HCT116 (cell line): ENCODE results near the gene ANKLE1.

Experiments used
- CEBPB ChIP-seq: IDR thresholded peaks from 2 replicates; pipeline ENCODE4 v1.6.1; 2012; ENCODE audit warnings: low read depth
- EZH2 ChIP-seq: fragments of 200-600 bp; sonication (generic); IDR thresholded peaks from 2 replicates; pipeline ENCODE4 v1.6.1; 2017; ENCODE audit warnings: antibody characterized with exemption, mixed run types
- POLR2A ChIP-seq: IDR thresholded peaks from 2 replicates; pipeline ENCODE4 v1.7.0; 2011; ENCODE audit warnings: borderline replicate concordance; ENCODE audit not compliant: insufficient read depth, insufficient read length; ENCODE audit errors: extremely low read depth
- POLR2AphosphoS5 ChIP-seq: IDR thresholded peaks from 2 replicates; pipeline ENCODE4 v1.6.1; 2011; ENCODE audit warnings: mild to moderate bottlenecking, low read depth, low read length, moderate library complexity
- SP1 ChIP-seq: IDR thresholded peaks from 2 replicates; pipeline ENCODE4 v1.6.1; 2012; ENCODE audit warnings: low read depth
- TCF7L2 ChIP-seq: IDR thresholded peaks from 2 replicates; pipeline ENCODE4 v1.7.0; 2011; ENCODE audit warnings: borderline replicate concordance, inconsistent platforms; ENCODE audit not compliant: insufficient read depth, insufficient read length; ENCODE audit errors: extremely low read depth
- ZNF274 ChIP-seq: fragments of 200-500 bp; sonication (Bioruptor generic); IDR thresholded peaks from 2 replicates; pipeline ENCODE4 v1.6.1; 2014; ENCODE audit warnings: mild to moderate bottlenecking, low read depth, low read length, inconsistent platforms
- TF ChIP-seq, protein P1 (sequence below), 3 experiments: fragments of 200-600 bp in 1 of 3; sonication (generic) in 1 of 3; IDR thresholded peaks in 2 of 3; conservative IDR thresholded peaks in 1 of 3; 2 replicates each; pipeline ENCODE4 v1.5.1; 2012 to 2017; ENCODE audit warnings: low read depth in 2 of 3, low read length in 2 of 3, antibody characterized with exemption in 1 of 3, borderline replicate concordance in 1 of 3, control low read depth in 1 of 3, mild to moderate bottlenecking in 1 of 3, mixed read lengths in 1 of 3, mixed run types in 1 of 3, moderate library complexity in 1 of 3; ENCODE audit not compliant: insufficient read depth in 1 of 3
- TF ChIP-seq, protein P2 (sequence below): IDR thresholded peaks from 2 replicates; pipeline ENCODE4 v1.6.1; 2011; ENCODE audit warnings: mild to moderate bottlenecking, low read length, moderate library complexity; ENCODE audit not compliant: insufficient replicate concordance; ENCODE audit errors: extremely low read depth
- TF ChIP-seq, protein P3 (sequence below): IDR thresholded peaks from 2 replicates; pipeline ENCODE4 v1.6.1; 2012

DNA sequence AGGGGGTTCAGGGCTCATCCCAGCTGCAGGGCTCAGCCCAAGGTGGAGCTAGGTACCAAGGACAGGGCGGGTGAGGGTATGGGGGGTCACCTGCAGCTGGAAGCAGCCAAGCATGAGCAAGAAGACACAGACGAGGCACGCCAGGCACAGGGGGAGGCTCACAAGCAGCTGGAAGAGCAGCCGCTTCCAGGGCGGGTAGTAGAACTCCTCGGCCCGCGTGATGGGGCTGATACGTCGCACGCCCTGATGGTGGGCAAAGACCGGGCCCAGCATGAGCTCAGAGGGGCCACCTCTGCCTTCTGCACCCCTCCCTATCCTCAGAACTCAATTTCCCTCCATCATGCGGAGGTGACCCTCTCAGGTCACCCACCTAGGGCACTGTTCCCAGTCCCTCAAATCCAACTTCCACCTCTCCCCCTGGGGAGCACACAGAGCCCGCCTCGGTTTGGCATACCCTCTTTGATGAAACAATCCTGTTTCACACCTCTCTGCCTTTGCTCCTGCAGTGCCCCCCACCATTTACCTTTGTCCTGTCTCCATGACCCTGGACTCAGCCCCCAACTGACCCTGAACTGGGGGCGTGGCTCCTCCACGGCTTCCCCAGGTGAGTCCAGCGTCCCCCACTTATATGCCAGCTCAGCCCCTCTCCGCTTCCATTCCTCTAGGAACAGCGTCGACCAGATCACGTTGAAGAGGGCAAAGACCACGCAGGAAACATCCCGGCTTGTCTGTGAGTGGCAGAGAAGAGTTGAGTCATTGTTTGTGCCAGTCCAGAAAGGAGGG is 48.8 kb downstream of the ANKLE1 start:
- TF ChIP-seq POLR2A (no peak), POLR2AphosphoS5 (no peak), ZNF274 (no peak), SP1 (no peak), CEBPB (no peak), EZH2 (no peak), TCF7L2 (no peak)
- TF ChIP-seq, protein P1, sequence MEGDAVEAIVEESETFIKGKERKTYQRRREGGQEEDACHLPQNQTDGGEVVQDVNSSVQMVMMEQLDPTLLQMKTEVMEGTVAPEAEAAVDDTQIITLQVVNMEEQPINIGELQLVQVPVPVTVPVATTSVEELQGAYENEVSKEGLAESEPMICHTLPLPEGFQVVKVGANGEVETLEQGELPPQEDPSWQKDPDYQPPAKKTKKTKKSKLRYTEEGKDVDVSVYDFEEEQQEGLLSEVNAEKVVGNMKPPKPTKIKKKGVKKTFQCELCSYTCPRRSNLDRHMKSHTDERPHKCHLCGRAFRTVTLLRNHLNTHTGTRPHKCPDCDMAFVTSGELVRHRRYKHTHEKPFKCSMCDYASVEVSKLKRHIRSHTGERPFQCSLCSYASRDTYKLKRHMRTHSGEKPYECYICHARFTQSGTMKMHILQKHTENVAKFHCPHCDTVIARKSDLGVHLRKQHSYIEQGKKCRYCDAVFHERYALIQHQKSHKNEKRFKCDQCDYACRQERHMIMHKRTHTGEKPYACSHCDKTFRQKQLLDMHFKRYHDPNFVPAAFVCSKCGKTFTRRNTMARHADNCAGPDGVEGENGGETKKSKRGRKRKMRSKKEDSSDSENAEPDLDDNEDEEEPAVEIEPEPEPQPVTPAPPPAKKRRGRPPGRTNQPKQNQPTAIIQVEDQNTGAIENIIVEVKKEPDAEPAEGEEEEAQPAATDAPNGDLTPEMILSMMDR (IDR thresholded peaks at IDR 0.05 in 2 of 3, conservative IDR thresholded peaks at IDR 0.05 in 1 of 3; ENCODE audit: borderline replicate concordance in 1 of 3, insufficient read depth in 1 of 3, low read depth in 2 of 3, low read length in 2 of 3), result no peak
- TF ChIP-seq, protein P2, sequence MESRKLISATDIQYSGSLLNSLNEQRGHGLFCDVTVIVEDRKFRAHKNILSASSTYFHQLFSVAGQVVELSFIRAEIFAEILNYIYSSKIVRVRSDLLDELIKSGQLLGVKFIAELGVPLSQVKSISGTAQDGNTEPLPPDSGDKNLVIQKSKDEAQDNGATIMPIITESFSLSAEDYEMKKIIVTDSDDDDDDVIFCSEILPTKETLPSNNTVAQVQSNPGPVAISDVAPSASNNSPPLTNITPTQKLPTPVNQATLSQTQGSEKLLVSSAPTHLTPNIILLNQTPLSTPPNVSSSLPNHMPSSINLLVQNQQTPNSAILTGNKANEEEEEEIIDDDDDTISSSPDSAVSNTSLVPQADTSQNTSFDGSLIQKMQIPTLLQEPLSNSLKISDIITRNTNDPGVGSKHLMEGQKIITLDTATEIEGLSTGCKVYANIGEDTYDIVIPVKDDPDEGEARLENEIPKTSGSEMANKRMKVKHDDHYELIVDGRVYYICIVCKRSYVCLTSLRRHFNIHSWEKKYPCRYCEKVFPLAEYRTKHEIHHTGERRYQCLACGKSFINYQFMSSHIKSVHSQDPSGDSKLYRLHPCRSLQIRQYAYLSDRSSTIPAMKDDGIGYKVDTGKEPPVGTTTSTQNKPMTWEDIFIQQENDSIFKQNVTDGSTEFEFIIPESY, result no peak
- TF ChIP-seq, protein P3, sequence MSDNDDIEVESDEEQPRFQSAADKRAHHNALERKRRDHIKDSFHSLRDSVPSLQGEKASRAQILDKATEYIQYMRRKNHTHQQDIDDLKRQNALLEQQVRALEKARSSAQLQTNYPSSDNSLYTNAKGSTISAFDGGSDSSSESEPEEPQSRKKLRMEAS, result no peak
